ENCODE data around the gene MSI1.

The MSI1 gene

DNA sequence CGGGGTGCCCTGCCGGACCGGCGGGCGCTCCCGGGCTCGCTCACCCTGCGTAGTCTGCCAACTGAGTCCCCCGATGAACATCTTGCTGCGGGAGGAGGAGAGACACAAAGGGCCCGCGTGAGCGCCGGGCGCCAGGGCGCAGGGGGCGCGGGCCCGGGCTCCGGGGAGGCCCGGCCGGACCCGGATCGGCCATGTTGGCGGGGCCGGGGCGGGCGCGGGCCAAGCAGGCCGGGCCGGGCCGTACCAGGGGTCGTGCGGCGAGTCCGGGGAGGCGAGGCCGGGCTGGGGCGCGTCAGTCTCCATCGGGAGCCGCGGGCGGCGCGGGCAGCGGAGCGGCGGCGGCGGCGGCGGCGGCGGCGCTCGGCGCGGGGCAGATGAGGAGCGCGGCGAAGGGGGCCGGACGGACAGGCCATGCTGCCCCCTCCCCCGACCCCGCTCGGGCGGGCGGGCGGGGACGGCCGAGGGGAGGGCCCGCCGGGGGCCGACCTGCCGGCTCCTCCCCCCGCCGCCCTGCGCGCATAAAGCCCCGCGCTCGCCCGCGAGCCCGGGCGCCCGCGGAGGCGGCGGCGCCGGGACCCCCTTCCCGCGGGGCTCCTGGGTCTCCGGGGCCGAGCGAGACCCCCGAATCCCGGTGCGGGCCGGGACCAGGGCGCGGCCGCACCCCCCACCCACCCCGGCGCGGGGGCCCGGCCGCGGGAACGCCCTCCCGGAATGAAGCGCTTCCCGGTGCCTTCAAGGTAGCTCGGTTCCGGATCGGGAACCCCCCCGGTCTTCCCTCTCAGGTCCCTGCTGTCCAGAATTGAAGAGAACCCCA, at the start of gene MSI1:
TSS of gene MSI1 (minus strand) at position 376 of the 814 bp plus-strand sequence. CDS start at position 303, 73 bp downstream.
- DNase-seq: no peak

DNA sequence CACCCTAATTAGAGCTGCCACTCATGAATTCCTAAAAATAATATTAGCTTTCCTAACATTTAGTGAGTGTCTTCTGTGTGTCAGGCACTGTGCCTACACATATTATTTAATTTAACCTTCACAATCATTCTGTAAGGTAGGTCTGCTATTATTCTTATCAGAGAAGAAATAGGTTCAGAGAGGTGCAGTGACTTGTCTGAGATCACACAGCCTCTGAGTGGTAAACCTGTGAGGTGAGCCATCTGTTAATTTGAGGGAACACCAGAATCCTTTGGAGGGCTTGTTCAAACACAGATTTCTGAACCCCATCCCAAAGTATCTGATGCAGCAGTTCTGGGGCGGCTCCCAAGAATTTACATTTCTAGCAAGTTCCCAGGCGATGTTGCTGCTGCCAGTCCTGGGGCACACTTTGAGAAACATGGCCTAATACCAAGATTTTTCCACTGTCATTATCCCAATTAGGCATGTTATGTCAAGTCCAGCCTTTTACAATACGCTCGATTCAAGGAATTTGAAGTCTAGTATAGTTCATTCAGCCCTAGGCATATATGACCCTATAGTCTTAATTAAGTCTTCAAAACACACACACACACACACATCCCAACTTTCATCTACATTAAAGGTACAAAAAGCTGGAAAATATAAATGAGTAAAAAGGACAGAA, 49.1 kb upstream of the MSI1 start:
- no peak for DNase-seq

DNA sequence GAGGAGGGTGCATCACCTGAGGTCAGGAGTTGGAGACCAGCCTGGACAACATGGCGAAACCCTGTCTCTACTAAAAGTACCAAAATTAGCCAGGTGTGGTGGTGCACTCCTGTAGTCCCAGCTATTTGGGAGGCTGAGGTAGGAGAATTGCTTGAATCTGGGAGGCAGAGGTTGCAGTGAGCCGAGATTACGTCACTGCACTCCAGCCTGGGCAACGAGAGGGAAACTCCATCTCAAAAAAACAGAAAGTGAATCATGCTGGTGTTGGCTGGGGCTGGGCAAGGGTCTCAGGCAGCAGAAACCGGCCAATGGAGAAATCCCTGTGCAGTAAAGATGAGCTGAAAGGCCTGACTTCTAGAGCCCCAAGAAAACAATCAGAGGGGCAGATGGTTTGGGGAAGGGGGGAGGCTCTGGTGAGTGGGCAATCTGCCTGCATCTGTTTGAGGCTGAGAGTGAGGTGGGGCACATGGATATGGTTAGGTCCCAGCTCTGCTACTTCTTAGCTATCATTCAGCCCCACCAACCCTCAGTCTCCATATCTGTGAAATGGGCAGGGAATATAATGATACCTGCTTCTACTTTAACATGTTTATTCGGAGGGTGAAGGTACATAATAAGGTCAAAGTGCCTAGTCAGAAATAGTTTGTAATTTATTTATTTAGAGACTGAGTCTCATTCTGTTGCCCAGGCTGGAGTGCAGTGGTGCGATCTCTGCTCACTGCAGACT, 47.7 kb upstream of the MSI1 start:
- DNase-seq: no peak

DNA sequence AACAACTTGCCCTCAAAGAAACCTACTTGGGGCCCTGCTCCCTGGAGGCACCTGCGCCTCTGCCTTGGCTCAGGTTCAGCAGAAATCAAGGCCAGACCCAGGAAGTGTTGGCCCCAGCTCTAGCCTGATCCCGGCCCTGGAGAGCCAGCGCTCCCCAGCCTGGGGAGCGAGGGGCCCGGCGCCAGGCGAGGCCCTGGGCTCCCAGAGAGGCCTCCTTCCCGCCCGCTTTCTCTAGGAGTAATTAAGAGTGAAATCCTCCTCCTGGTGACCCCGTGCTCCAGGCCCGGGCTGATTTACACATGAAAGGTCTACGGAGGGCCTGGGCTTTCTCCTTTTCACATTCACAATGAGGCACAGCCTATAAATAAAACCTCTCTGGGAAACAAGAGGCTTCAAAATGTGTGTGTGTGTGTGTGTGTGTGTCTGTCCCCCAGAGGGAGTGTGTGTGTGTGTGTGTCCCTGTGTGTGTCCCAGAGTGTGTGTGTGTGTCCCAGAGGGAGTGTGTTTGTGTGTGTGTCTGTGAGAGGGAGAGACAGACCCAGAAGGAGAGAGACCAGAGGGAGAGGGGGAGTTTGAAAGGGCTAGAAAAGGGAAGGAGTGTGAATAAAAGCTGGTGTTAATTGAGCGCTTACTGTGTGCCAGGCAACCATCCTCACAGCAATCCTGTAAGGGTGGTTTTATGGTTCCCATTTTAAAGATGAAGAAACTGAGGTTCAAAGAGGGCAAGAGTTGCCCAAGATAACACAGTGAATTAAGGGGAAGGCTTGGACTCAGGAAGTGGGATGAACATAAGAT, 45.1 kb upstream of the MSI1 start:
- no peak for DNase-seq

DNA sequence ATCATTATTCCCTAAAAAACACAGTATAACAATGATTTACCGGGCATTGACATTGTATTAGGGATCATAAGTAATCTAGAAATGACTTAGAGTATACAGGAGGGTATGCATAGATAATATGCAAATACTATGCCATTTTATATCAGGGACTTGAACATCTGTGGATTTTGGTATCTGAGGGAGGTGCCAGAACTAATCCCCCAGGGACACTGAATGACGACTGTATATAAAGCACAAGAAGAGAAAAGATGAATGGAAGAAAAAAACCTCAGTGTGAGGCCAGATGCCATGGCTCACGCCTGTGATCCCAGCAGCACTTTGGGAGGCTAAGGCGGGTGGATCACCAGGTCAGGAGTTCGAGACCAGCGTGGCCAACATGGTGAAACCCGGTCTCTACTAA, 43.5 kb upstream of the MSI1 start:
- DNase-seq: no peak

DNA sequence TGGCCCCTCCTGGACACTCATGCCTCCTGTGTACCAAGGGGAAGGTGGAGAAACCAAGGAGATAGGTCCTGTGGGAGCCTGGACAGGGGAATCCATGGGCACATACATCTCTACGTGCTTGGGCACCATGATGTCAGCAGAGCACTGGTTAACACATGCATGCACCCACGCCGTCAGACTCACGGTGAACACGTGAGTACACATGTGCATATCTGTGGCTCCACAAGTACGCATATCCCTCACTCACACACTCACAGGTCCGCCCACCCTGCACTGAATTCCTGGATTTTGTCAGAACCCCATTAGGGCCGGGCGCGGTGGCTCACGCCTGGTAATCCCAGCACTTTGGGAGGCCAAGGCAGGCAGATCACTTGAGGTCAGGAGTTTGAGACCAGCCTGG, 39.8 kb upstream of the MSI1 start:
- no peak for DNase-seq

DNA sequence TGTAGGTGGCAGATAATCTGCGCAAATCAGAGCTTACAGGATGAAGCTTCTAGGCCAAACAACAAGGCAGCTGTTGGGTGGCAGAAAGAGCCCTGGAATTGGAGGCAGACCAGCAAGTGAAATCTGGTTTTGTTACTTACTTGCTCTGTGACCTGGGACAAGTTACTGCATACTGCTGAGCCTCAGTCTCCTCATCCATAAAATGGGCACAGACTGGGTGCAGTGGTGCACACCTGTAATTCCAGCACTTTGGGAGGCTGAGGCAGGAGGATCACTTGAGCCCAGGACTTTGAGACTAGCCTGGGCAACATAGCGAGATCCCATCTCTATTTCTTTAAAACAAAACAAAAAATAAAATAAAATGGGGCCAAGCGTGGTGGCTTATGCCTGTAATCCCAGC, 37.6 kb upstream of the MSI1 start:
- DNase-seq: no peak

DNA sequence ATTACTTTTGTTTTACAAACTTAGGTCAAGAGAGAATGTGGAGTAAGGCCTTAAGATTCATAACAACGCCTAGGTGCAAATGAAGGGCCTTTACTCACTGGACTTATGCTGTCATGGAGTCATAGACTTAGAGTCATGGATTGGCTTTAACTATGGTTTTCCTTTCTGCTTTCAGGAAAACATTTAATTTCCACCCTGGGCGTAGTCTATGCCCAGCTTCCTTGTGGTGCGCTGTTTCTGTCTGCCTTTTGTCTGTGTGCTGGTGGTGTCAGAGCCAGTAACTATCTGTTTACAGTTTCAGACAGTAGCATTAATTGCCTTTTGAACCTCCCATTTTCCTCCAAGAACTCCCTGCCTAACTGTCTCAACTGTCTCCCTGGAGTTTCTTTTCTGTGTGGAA, 37.1 kb upstream of the MSI1 start:
- no peak for DNase-seq

DNA sequence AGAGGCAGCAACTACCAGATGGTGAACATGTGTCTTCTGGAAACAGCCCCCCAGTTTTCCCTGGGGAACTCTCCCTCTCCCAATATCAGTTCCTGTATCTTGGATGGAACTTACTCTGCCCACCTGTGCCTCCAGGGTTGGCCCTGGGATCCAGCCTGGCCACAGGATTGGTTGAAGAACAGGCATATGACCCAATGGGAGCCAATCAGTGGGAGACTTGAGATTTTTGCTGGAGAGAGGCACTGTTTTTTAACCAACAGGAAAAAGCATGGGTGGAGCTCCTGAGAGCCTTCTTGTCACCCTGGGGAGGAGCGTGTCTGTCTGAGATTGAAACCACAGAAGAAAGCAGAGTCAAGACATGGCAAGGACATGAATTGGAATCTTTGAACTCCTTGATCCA, 35.3 kb upstream of the MSI1 start:
- no peak for DNase-seq

DNA sequence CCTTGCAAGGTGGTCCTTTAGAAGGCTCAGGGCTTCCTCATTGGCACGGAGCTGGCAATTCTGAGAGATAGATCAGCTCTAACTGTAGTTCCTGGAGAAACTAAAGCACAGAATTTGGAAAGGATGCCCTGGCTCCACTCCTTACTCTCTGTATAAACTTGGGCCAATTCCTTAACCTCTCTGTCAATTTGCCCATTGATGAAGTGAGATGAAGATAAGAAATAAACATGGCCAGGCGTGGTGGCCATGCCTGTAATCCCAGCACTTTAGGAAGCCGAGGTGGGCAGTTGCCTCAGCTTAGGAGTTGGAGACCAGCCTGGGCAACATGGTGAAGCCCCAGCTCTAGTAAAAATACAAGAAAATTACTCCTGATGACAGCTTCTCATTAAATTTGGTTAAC, 34.9 kb upstream of the MSI1 start:
- DNase-seq: no peak

DNA sequence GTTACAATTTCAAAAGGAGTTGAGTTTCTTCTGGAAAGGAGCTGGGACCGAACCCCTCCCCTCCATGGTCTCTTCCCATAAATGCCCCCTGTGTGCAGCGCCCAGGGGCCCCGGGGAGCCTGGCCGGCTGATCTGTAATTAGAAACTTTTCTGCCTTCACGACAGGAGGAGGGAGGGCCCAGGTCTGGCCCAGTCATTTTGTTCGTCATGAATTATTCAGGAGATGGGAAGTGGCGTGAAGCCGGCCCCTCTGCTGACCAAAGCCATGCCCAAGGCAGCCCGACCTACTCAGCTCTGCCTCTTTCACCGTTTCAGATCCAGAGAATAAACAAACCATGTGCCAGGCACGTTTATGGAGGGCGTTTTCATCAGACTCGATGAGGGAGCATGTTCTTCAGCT, 33.3 kb upstream of the MSI1 start:
- no peak for DNase-seq

DNA sequence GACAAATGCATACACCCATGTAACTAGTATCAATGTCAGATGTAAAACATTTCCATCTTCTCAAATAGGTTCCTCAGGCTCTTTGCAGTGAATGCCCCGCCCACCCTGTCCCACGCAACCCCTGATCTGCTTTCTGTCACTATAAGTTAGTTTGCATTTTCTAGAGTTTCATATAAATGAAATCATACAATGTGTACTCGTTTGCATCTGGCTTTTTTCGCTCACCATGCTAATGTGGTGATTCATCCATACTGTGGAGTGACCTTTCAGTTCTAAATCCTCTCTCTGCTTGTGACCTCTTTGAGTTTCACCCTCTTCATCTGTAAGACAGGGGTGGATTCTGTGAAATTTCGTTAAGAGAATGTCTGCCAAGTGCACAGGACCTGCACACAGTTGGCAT, 30.6 kb upstream of the MSI1 start:
- no peak for DNase-seq

DNA sequence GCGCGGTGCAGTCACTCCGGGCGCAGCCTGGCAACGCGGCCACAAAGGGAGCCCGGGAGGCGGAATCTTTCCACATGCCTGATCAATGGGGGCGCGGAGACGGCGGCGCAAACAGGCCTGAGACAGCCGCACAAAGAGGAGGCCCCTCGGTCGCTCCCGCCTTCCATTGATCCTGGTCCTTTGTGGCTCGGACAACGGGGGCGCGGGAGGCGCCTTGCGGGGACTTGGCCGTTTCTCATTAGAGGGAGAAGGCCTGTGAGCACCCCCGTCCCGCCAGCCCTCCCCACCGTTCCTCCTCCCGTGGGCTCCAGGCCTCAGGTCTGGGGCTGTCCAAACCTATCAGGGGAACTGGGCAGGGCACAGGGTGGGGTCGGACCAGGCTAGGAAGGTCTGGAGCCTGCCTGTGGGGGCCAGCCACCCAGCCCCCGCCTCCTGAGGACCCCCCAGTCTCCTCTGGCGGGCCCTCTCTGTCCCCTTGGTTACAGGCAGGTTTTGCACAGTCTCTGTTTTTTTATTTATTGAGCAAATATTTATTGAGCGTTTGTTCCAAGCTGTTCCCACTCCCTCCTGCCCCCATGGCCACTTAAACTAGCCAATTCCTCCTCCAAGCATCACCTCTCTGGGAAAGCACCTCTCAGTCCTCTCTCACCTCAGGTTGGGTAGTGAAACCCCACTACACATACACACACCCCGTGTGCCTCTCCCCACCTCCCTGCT, 29.0 kb upstream of the MSI1 start:
- no peak for DNase-seq

DNA sequence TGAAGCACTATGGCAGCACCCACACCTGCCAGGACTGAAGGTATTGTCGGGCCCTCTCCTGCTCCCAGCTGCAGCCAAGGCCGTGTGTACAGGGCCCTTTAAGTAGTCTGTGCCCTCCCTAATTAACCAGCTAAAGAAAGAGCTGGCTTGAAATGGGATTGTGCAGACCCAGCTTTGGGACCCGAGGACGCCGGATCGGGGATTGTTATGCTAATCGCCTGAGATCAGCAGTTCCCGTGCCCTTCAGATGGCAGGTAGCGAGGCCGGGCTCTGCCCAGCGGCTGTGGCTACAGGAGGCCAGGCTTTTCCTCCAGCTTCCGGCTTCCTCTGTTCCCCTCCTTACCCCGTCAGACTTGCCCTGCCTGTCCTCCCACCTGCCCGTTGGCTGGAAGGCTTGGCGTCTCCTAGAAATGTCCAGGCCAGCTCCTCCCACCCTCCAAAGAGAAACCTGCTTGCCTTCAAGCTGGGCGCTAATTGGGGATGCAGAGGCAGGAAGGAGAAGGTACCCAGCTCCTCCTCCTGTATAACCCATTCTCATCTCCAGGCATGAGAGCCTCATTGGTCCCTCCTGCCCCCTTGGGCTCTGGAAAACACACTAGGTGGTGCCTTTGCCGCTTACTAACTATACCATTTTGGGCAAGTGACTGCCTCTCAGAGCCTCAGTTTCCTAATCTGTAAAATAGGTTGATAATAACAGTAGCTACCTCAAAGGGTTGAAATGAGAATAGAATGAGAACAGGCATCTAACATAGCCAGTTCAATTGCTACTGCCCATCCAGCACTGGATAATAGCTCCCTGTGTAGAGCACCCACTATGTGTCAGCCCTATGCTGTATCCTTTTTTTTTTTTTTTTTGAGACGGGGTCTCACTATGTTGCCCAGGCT, 25.8 kb upstream of the MSI1 start:
- DNase-seq: no peak

DNA sequence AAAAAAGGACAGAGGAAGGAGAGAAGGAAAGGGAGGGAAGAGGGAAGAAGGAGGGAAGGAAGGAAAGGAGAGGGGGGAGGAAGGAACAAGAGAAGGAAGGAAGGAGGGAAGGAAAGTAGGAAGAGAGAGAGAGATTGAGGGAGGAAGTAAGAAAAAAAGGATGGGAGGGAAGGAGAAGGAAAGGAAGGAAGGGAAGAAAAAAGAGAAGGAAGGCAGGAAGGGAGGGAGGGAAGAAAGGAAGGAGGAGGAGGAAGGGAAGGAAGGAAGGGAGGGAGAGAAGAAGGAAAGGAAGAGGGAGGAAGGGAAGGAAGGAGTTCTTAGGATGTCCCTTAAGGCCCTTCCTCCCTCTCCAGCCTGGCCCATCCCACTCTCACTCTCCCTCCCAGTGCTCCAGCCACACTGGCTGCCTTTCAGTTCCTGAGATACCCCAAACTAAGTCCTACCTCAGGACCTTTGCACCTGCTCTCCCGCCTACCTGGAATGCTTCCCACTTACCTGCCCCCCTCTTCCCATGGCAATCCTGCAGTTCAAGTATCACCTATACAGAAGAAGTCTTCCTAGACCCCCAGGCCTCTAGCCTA, 21.7 kb upstream of the MSI1 start:
- no peak for DNase-seq

DNA sequence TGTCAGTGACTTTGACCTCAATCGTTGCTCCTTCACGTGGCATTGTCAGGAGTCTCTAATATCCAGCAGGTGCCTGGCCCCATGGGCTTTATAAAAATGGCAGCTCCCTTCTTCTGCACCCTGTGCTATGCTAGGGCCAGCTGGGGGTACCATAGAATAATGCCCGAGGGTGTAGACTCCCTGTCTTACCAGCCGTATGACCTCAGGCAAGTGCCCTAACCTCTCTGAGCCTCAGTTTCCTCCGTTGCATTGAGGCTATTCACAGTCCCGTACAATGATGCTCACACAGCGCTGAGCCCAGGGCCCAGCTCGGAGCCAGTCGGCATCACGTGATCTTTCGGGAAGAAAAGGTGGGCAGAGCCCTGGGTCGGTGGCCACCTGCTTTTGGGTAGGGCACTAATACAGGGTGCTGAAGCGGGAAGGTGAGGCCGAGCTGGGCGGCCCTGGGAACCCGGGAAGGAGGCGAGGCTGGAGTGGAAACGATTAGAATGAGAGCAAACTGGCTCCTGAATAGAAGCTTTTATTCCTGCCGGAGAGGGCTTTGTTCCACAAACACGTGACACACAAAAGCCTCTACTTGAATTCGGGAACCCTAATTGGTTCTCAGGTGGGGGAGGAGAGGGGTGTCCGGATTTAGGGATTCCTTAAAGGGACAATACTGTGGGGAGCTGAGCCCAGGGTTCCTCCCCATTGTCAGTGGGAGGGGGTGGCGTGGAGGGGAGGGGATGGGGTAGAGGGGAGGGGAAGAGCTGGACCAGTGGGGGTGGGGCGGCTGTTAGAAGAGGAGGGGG, 19.9 kb upstream of the MSI1 start:
- no peak for DNase-seq

DNA sequence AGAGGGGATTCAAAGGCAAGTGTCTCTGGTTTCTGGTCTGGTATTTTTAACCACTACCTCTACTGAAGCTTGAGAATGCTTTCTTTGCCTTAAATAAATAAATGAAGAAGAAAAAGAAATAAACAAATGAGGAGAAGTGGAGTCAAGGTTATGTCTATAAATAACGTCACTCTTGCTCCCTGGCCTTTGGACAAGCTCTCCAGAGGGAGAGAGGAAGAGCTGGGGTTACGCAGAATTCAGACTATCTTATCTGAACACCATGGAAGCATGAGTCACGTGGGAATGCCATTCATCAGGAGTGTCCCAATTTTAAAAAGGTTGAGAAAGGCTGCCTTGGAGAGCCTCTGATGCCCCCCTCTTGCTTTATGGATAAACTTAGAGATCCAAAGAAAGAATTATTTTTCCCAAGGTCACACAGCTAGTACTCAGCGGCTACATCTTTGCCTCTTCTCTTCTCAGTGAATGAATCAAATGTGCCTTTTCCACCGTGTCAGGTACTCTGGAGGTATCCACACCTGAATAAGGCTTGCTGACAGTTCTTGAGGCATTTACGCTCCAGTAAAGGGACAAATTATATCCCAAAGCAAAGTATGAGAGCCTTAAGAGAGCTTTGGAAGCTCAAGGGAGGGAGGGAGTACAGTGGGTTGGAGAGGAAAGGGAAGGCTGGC, 12.9 kb upstream of the MSI1 start:
- DNase-seq: no peak

DNA sequence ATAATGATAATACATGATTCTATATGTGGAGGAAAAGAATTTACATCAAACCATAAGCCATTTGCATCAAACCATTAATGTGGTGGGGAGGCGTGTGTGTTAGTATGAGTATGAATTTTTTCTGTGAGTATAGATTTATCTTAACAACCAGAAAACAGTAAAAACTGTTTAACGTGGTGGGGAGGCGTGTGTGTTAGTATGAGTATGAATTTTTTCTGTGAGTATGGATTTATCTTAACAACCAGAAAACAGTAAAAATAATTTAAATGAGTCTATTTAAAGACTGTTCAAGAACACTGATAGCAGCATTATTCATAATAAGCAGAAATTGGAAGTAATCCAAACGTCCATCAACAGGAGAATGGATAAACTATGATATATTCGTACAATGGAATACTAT, 9.1 kb upstream of the MSI1 start:
- no peak for DNase-seq

DNA sequence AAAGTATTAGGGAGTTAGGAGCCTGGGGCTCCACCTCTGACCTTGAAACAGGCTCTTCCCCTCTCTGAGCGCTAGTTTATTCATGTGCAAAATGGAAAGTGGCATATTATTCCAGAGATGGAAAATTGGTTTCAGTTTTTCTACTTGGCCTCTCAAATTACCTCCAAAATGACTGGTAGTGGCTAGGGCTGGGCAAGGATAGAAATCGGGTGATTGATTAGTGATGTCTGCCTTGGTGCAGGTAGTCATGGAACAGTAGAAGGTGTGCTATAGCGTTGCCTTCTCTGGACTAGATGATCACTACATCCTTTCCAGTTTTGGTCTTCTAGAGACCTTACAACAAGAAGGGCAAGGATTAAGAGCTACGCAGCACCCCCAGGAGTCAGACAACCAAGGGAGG, 8.6 kb upstream of the MSI1 start:
- no peak for DNase-seq

Measured in suppressor macrophage treated with lipopolysaccharide for 4 hours (primary cell).